HFFc6 (cell line): Measurements from ENCODE around the gene ARG2. TPM values are rescaled to one million over a fixed set of nuclear protein-coding genes. Genes with fewer than 3 reads are reported as not detected.

Experiments
- DNase-seq: peaks from one replicate; pipeline ENCODE4 v3.0.0-alpha.2; 2018
- H3K27ac Mint-ChIP-seq: 2 replicates; pipeline ENCODE4 v1.8.0; 2020; ENCODE audit warnings: mild to moderate bottlenecking, mixed read lengths
- H3K27me3 Mint-ChIP-seq: 2 replicates; pipeline ENCODE4 v1.8.0; 2021; ENCODE audit warnings: mild to moderate bottlenecking, moderate library complexity, mixed read lengths; ENCODE audit not compliant: insufficient read depth
- H3K36me3 Mint-ChIP-seq: 2 replicates; pipeline ENCODE4 v1.8.0; 2021; ENCODE audit warnings: low read depth, mixed read lengths
- H3K4me1 Mint-ChIP-seq: 2 replicates; pipeline ENCODE4 v1.8.0; 2020; ENCODE audit warnings: low read depth, mixed read lengths
- H3K4me3 Mint-ChIP-seq: 2 replicates; pipeline ENCODE4 v1.8.0; 2020; ENCODE audit warnings: mild to moderate bottlenecking, moderate library complexity, mixed read lengths
- H3K9me3 Mint-ChIP-seq: 2 replicates; pipeline ENCODE4 v1.8.0; 2020; ENCODE audit warnings: mild to moderate bottlenecking, mixed read lengths
- CTCF ChIP-seq: fragments of 200-600 bp; sonication (generic); IDR thresholded peaks from 2 replicates; pipeline ENCODE4 v1.5.0; 2021; ENCODE audit warnings: antibody characterized with exemption, mild to moderate bottlenecking
- total RNA-seq, 6 experiments: library from RNA; stranded (reverse); fragmentation: NEBNext Ultra II Directional; extraction: Animal tissue kit (Norgen Biotek cat#: 25700); gene quantifications; 2 replicates in 1 of 6; 3 replicates in 5 of 6; pipeline ENCODE4 v1.2.3, GENCODE V29; 2021

ARG2 gene
- total RNA-seq, 6 experiments from 2014 or later, result 1.4 to 2.2 (median 1.9) TPM

DNA sequence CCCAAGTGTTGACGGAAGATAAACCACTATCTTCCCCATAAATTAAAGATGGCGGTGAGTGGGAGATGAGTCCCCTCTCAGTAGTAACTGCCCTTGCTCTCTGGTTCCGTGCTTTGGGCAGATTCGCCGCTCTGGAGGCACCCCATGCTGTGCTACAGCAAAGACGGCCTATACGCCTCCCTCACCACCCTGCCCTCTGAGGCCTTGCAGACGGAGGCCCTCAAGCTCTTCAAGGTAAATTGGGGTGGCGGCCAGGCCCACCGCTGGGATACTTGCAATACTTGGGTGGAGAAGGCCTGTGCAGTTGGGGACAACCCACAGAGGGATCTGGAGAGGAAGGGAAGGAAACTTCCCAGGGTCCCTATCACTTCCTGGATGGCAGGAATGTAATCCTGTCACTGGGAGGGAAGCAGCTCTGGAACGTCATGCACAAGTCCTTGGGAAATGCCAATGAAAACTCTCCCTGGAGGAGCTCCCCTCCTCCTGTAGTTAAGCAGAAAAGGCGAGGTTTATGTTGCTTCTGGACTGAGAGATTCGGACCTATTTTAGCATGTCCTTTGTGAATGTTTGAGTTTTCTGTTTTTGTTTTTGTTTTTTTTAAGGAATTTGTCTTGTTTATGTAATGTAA, 42.4 kb upstream of the ARG2 start:
- H3K4me1 Mint-ChIP-seq, result peaks cover 7% of the 10 kb centered on the region; the same call in 1 of the 2 replicates
- no peak overlapping the region for H3K4me3 Mint-ChIP-seq
- peaks cover 23% of the 10 kb centered on the region; the same call in 1 of the 2 replicates for H3K27me3 Mint-ChIP-seq
- no peak overlapping the region for H3K27ac Mint-ChIP-seq
- H3K36me3 Mint-ChIP-seq, result no peaks in the 10 kb centered on the region
- TF ChIP-seq CTCF, result no peak
- DNase-seq, result no peak
- H3K9me3 Mint-ChIP-seq, result no peaks in the 10 kb centered on the region

- Mint-ChIP-seq H3K36me3 (no peaks in the 10 kb centered on the region), H3K4me3 (no peak overlapping the region), H3K9me3 (no peaks in the 10 kb centered on the region), H3K27me3 (peaks cover 16% of the 10 kb centered on the region; the same call in 1 of the 2 replicates), H3K27ac (no peak overlapping the region), H3K4me1 (peaks cover 7% of the 10 kb centered on the region; the same call in 1 of the 2 replicates)
- TF ChIP-seq CTCF, result no peak
- no peak for DNase-seq
Measured at GRCh38 chr14:67577909-67578749, 41.6 kb upstream of the ARG2 start.

DNA sequence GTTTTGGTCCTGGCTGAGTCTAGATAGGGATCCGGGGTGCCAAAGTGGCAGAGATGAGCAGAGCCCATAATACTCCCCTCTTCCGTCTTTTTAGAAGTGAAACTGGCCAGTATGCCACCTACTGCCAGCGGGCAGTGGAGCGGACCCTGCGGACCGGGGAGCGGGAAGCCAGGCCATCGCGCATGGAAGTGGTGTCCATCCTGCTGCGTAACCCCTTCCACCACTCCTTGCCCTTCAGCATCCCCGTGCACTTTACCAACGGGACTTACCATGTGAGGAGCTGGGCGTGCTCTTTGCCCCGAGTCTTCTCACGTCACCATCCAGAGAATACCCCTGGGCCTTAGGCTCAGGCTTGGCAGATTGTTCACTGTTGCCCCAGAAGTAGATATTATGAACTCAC, 40.7 kb upstream of the ARG2 start:
- H3K9me3 Mint-ChIP-seq, result no peaks in the 10 kb centered on the region
- DNase-seq, result no peak
- peaks cover 7% of the 10 kb centered on the region; the same call in 1 of the 2 replicates for H3K4me1 Mint-ChIP-seq
- no peak overlapping the region for H3K27ac Mint-ChIP-seq
- no peak for TF ChIP-seq CTCF
- H3K36me3 Mint-ChIP-seq, result no peaks in the 10 kb centered on the region
- peaks cover 11% of the 10 kb centered on the region; the same call in 1 of the 2 replicates for H3K27me3 Mint-ChIP-seq
- no peak overlapping the region for H3K4me3 Mint-ChIP-seq

DNA sequence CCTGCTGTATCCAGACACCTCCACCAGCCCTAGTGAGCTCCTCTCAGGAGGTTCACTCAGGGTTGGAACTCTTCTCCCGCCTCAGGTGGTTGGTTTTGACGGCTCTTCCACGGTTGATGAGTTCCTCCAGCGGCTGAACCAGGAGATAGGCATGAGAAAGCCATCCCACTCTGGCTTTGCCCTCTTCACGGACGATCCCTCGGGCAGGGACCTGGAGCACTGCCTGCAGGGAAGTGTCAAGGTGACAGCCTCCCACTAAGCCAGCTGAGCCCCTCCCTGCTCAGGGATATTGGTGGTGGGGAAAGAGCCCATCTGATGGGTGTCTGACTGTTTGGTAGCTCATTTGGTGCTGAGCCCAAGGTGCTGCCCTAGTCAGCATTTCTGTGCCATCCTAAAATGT, 40.1 kb upstream of the ARG2 start:
- TF ChIP-seq CTCF, result no peak
- Mint-ChIP-seq H3K4me1 (peaks cover 7% of the 10 kb centered on the region; the same call in 1 of the 2 replicates), H3K9me3 (no peaks in the 10 kb centered on the region), H3K27ac (no peak overlapping the region), H3K27me3 (peaks cover 11% of the 10 kb centered on the region; the same call in 1 of the 2 replicates), H3K36me3 (no peaks in the 10 kb centered on the region), H3K4me3 (no peak overlapping the region)
- no peak for DNase-seq

GRCh38 chr14:67580336-67581171, 39.2 kb upstream of the ARG2 start:
- peaks cover 11% of the 10 kb centered on the region for H3K27me3 Mint-ChIP-seq
- no peaks in the 10 kb centered on the region for H3K36me3 Mint-ChIP-seq

More at GRCh38 chr14:67580336-67581171, 39.2 kb upstream of the ARG2 start:
- DNase-seq, result no peak
- peaks cover 7% of the 10 kb centered on the region; the same call in 1 of the 2 replicates for H3K4me1 Mint-ChIP-seq
- no peak overlapping the region for H3K27ac Mint-ChIP-seq
- no peaks in the 10 kb centered on the region for H3K9me3 Mint-ChIP-seq
- no peak for TF ChIP-seq CTCF
- no peak overlapping the region for H3K4me3 Mint-ChIP-seq
